GM18858 (cell line): ENCODE results near the gene NEDD4L.

Experiments
- ATAC-seq: cut with Tn5 transposase; IDR thresholded peaks from one replicate; pipeline ENCODE4 v1.9.1; 2021; ENCODE audit not compliant: unreplicated experiment

NEDD4L gene

GRCh38 chr18:58284699-58285448 is 240.8 kb downstream of the NEDD4L start:
- ATAC-seq: no peak

DNA sequence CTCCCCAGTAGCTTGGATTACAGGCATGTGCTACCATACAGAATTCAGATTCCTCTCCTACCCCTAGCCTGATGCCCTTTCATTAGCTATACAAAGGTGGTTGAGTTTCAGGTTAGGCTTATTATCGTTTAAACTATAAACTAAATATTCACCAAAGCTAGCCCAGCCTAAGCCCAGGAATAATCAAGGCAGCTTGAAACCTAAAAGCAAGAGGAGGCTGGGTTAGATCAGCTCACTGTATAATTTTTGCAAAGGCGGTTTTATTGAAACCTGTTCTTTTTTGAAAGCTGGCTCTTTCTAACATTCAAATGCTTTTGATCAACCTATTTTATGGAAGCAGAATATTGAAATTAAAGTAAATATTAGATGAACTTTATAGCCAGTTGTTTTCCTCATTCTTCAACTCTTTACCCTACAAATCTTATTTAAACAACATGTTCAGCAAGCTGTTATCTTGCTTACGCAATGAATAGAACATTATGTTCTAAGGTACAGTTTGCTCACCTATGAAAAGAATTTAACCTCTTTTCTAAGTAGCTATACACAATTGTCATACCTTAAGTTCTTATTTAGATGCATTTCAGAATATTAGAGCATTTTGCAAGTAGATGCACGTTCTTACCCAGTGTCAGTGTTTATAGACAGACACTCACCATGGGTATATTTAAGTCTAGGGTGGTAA is 241.6 kb downstream of the NEDD4L start:
- no peak for ATAC-seq

DNA sequence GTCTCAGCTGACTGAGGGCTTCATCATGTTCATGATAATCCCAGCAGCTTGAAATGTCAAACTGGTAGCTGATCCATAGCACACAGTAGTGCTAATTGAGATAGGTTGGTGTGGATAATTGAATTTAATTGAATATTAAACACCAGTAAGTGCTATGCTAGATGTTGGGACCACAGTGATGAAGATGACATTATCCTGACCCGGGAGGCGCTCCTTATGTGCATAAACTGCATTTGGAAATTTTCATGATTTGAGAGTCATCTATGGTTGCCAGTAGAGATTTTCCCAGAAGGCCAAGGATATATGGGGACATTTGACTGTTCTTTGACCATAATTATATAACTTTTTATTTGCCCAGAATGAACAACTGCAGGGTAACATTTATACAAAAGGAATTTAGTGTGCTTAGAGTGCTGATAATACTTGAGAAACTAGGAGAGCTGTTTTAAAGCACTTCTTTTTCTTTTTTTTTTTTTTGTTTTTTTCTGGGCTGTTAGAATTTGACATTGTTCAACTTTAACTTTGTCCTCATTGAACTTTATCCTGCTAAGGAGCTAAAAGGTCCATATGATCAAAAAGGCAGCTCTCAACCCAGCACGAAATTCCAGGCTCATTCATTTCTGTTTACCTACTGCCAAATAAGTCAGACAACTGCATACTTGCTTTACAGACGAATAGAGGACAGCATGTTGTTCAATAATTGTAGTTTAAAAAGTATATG is 242.8 kb downstream of the NEDD4L start:
- no peak for ATAC-seq

GRCh38 chr18:58287353-58288274 is 243.6 kb downstream of the NEDD4L start:
- no peak for ATAC-seq

- ATAC-seq: peak; percentile 85
Observed at GRCh38 chr18:58288921-58289797, 245.1 kb downstream of the NEDD4L start.

- ATAC-seq: no peak
Observed at GRCh38 chr18:58290116-58290695, 246.2 kb downstream of the NEDD4L start.

DNA sequence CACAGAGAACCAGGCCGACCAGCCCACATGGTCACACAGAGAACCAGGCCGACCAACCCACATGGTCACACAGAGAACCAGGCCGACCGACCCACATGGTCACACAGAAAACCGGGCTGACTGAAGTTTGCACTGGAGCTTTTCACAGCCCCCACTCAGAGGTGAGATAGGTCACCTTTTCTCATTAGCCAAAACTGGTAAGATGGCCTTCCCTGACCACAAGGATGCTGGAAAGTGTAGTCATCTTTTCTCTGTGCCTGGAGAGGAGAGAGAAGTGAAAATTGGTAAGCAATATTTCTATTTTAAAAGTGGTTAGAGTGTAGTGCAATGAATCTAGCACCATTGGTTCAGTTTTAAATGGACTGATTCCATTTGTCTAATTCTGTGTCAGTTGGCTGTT is 247.1 kb downstream of the NEDD4L start:
- no peak for ATAC-seq

DNA sequence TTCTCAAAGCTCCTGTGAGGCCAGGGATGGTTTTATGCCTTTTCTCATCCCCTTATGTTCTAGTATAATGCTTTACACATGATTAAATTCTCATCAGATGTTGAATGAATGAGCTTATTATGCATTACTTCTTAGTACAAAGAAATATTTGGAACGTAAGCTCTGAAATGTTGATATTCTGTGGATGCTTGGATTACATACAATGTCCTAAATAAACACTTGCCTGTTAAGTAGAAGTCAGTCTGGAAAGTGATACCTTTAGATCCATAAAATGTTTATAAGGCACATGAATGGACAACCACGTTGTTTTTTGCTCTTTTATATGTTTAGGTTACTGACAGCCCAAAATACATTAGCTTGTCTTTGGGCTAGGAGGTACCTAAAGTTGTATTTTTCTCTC is 248.6 kb downstream of the NEDD4L start:
- ATAC-seq: no peak

DNA sequence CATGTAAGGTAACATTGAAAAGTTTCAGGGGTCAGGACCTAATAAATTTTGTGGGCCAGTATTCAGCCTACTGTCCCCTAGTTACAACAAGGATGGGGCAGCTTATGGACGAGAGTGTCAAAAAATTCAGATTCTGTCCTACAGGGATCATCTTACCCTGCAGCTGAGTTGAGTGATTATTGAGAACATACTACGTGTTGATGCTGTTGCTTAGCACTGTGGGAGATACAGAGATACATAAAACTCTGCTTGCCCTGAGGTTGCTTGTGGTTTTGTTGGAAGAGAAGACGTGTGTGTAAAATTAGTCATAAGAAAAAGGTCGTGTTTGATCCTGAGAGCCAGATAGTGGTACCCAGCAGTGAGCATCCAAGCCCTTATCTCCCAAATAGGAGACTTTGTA is 253.2 kb downstream of the NEDD4L start:
- ATAC-seq: no peak

GRCh38 chr18:58298251-58299134 is 254.5 kb downstream of the NEDD4L start:
- no peak for ATAC-seq

DNA sequence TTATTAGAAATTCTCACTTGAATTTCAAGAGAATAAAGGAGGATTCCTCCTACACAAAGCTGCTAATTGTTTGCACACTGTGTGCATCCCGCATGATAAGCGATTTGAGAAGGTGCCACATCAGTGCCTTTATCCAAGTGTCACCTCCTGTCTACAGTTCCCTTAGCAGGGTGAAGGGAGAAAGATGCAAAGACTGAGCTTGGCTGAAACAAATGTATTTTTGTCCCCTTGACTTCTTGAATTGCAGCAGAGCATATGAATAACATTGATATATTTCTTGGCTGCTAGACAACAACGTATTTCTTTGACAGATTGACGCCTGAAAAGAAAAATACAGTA is 255.1 kb downstream of the NEDD4L start:
- ATAC-seq: no peak

DNA sequence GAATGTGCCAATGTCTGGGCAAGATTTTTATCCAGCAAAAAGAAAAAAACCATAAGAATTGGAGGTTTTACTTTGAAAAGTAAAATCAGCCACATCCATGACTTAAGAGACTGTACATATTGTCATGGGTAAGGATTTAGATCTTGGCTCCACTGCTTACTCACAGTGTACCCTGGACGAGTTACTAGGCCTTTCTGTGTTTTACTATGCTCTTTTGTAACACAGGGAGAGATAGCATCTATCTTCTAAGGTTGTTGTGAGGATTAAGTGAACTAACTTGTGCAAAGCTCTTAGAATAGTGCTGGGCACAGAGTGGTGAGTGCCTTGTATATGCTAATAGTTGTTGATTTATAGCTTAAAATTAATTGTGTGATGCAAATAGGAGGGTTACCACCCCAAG is 255.9 kb downstream of the NEDD4L start:
- ATAC-seq: no peak

GRCh38 chr18:58300867-58301266 is 256.8 kb downstream of the NEDD4L start:
- ATAC-seq: no peak

GRCh38 chr18:58302811-58303210 is 258.8 kb downstream of the NEDD4L start:
- ATAC-seq: no peak

DNA sequence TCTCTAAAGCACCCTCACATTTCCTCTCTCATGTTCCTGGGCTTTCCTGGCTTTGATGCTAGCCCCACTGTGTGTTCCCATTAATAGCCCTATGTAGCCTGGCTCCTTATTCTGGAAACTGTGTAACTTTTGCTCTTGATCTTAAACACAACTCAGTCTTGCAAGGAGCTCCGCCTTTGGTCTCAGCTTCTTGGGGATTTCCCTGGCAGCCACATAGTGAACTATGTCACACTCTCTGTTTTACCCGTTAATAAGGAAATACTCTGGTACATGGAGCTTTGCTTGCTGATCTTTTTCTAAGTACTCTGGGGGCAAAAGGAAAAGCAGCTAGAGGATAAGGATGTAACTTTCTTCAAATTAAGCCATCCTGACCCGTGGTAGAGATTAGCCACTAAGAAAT is 259.3 kb downstream of the NEDD4L start:
- ATAC-seq: peak; percentile 90

DNA sequence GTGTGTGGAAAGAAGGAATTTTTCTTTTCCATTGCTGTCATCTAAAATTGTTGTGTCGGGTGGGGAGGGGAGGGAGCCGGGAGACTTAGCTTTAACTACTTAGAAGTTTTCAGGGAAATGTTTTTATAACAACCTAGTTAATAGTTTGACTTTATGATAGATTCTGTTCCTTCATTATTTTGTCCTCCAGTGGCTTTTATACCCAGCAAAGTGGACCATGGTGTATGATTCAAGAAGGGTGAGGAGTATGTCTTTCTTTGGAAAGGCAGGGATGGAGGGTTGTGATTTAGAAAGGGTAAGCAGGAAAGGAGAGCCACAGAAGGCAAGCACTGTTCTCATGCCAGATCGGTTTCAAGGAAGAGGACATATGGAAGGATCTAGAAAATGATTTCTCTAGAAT is 261.8 kb downstream of the NEDD4L start:
- ATAC-seq: no peak

DNA sequence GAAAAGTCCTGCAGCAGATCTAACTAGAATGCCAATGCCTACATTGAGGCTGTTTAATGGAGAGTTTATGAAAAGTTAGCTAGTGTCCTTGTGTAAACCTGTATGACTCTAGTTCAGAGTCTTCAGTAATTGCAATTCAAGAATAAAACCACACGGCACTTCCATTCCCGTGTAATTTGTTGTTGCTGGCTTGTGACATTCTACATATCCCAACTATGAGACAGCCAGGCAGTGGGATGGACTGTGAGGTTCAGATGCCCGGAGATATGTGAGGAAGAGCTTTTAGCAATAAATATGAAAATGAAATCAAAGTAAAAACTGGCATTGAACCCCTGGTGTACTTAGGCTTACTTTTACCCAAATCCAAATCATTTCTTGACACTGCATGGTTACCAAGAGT is 263.4 kb downstream of the NEDD4L start:
- ATAC-seq: no peak

GRCh38 chr18:58308463-58308862 is 264.4 kb downstream of the NEDD4L start:
- ATAC-seq: no peak

GRCh38 chr18:58309099-58309498 is 265.1 kb downstream of the NEDD4L start:
- no peak for ATAC-seq
